Heart left ventricle (tissue), 16 donors: ENCODE results near the gene WNT3A. TPM values are rescaled to one million over a fixed set of nuclear protein-coding genes. Genes with fewer than 3 reads are reported as not detected.
A peak's percentile ranks its signal among the peaks of the same experiment; 100 is the strongest.

Source experiments
- ATAC-seq, 4 donors: fragments of 200-7000 bp; cut with Tn5 transposase; one replicate each; pipeline ENCODE4 v1.9.1; 2020 to 2022; ENCODE audit warnings: moderate library complexity in 4 of 4, mild to moderate bottlenecking in 3 of 4, moderate number of reproducible peaks in 1 of 4
- DNase-seq, 5 donors: peaks; one replicate each; pipeline ENCODE4 v3.0.0-alpha.2; 2020
- H3K27ac ChIP-seq, 12 donors: fragments of 200-600 bp; sonication (generic) in 4 of 12; one replicate each; pipeline versions ENCODE4 v1.5.0 to v1.8.0; 2016 to 2022; ENCODE audit warnings: mild to moderate bottlenecking in 2 of 12
- H3K27me3 ChIP-seq, 9 donors: fragments of 200-600 bp; sonication (generic) in 2 of 9; one replicate each; pipeline versions ENCODE4 v1.5.1 to v1.8.0; 2016 to 2022; ENCODE audit warnings: mild to moderate bottlenecking in 3 of 9
- H3K36me3 ChIP-seq, 9 donors: fragments of 200-600 bp; sonication (generic) in 2 of 9; one replicate each; pipeline versions ENCODE4 v1.5.0 to v1.8.0; 2018 to 2022; ENCODE audit warnings: mild to moderate bottlenecking in 2 of 9
- H3K4me1 ChIP-seq, 12 donors: fragments of 200-600 bp; sonication (generic) in 4 of 12; one replicate each; pipeline versions ENCODE4 v1.5.0 to v1.8.0; 2016 to 2022; ENCODE audit warnings: mild to moderate bottlenecking in 3 of 12
- H3K4me3 ChIP-seq, 12 donors: fragments of 200-600 bp; sonication (generic) in 4 of 12; one replicate each; pipeline versions ENCODE4 v1.5.0 to v1.8.0; 2017 to 2022; ENCODE audit warnings: mild to moderate bottlenecking in 9 of 12, moderate library complexity in 4 of 12
- H3K9me3 ChIP-seq, 12 donors: fragments of 200-600 bp; sonication (generic) in 4 of 12; one replicate each; pipeline versions ENCODE4 v1.5.0 to v1.8.0; 2016 to 2022; ENCODE audit warnings: mild to moderate bottlenecking in 1 of 12
- CTCF ChIP-seq, 12 donors: fragments of 200-600 bp; sonication (generic) in 4 of 12; IDR thresholded peaks; one replicate each; pipeline versions ENCODE4 v1.5.0 to v1.8.0; 2018 to 2022; ENCODE audit warnings: antibody characterized with exemption in 12 of 12, mild to moderate bottlenecking in 5 of 12
- POLR2A ChIP-seq, 2 donors: fragments of 450-650 bp; IDR thresholded peaks; one replicate each; pipeline ENCODE4 v1.6.1; 2017; ENCODE audit warnings: antibody characterized with exemption in 2 of 2, mild to moderate bottlenecking in 2 of 2, moderate library complexity in 2 of 2
- WGBS, 4 donors: extraction: QIAGEN DNeasy Blood & Tissue Kit in 2 of 4; methylation state at CpG; one replicate each; pipeline versions ENCODE4 v1.1.5 to v1.1.7; 2013 to 2018; 5-methylcytosine and 5-hydroxymethylcytosine counted together
- intact Hi-C, 10 donors: fragments of 100-400 bp; cut with DNase I; formaldehyde crosslinking; loops; one replicate each; pipeline versions ENCODE4 v1.11.1 to v1.14.2; 2022
- polyA plus RNA-seq, 2 donors: library from polyadenylated mRNA; stranded (reverse); fragments of 200-250 nt; gene quantifications; one replicate each; pipeline ENCODE4 v1.2.3, GENCODE V29; 2013
- total RNA-seq, 9 donors: library from RNA; depleted of rRNA in 2 of 9; stranded (reverse); fragments of >200 nt in 2 of 9; fragmentation: NEBNext Ultra II Directional in 3 of 9; extraction: Animal tissue kit (Norgen Biotek cat#: 25700) in 3 of 9; gene quantifications; one replicate each; pipeline versions ENCODE4 v1.1.0 to v1.2.4, GENCODE V29; 2016 to 2023
- donor health status: ischemic (EF 13 %, LVEDD 7.1; RV severe dilation, severe dysfunction).
- donor health status: healthy with polysubstance abuse.
- donor health status: DM: no; HTN: yes; CAD: no.
- donor health status: DM: no; HTN: no; CAD: no.
- donor health status: ischemic (EF 25% LVEDD 6.9; RV normal size, moderate dysfunction).
- donor health status: ischemic (EF 25% LVEDD 5.7; RV mildly dilated, moderate dysfunction).
- donor health status: healthy.
- donor health status: DM: yes; HTN: yes; CAD: no.
- donor health status: ischemic (EF 35%, LVEDD 5.7; RV mildly dilated, moderate dysfunction).
- donor health status: nonischemic (EF 11% LVEDD 7.7; RV severe dilation, severe dysfunction).
- donor health status: DM: yes; HTN: yes; CAD: no.
- donor health status: PGD.
- donor health status: ischemic (EF 29% LVEDD 5.4; RV normal size, mild dysfunction).
- donor health status: nonischemic (EF 23%, LVEDD 6.1; RV moderate dilation, normal function).

WNT3A gene
- total and polyA plus RNA-seq, 11 donors: not detected

GRCh38 chr1:228097333-228098081, 90.7 kb downstream of the WNT3A start:
- H3K9me3 ChIP-seq: peaks cover 0 to 16% (median 7%) of the 10 kb centered on the region in 12 donors
- no peak overlapping the region for H3K4me3 ChIP-seq
- peak in 1 of 5 donors; percentile 18 for DNase-seq
- H3K27ac ChIP-seq: no peak overlapping the region
- 88 to 89% (median 89%) methylated on average over 26 to 34 of the region's 34 CpGs for WGBS, 4 donors
- H3K4me1 ChIP-seq: peaks cover 0 to 53% (median 23%) of the 10 kb centered on the region in 12 donors
- H3K36me3 ChIP-seq: peaks cover 0 to 64% (median 50%) of the 10 kb centered on the region in 9 donors
- intact Hi-C loops: loop anchor here in 1 of 10 donors (2.0 kb wide), 1 partner anchor 13 kb away; no protein-coding TSS in a partner anchor
- ATAC-seq: no peak
- H3K27me3 ChIP-seq: no peaks in the 10 kb centered on the region
- TF ChIP-seq POLR2A (IDR thresholded peaks at IDR 0.05): no peak

- DNase-seq: peak in 1 of 5 donors; percentile 15
- intact Hi-C loops: loop anchor here in 1 of 10 donors (2.0 kb wide), 1 partner anchor 14 kb away; no protein-coding TSS in a partner anchor
- Histone ChIP-seq H3K9me3 (peaks cover 0 to 16% (median 7%) of the 10 kb centered on the region in 12 donors), H3K36me3 (peaks cover 0 to 58% (median 50%) of the 10 kb centered on the region in 9 donors), H3K27me3 (no peaks in the 10 kb centered on the region), H3K27ac (no peak overlapping the region), H3K4me3 (no peak overlapping the region), H3K4me1 (peaks cover 0 to 48% (median 16%) of the 10 kb centered on the region in 12 donors)
- WGBS, 4 donors: 86 to 90% (median 88%) methylated on average over 16 to 28 of the region's 28 CpGs
- ATAC-seq: no peak
- TF ChIP-seq POLR2A (IDR thresholded peaks at IDR 0.05): no peak
- no peak for TF ChIP-seq CTCF (IDR thresholded peaks at IDR 0.05)
These were observed 91.6 kb downstream of the WNT3A start for GRCh38 chr1:228098323-228098931.

GRCh38 chr1:228099331-228099732, 92.5 kb downstream of the WNT3A start:
- Histone ChIP-seq H3K27me3 (no peaks in the 10 kb centered on the region), H3K9me3 (peaks cover 0 to 11% (median 5%) of the 10 kb centered on the region in 12 donors), H3K4me3 (no peak overlapping the region), H3K4me1 (peaks cover 0 to 54% (median 22%) of the 10 kb centered on the region in 12 donors), H3K27ac (no peak overlapping the region), H3K36me3 (peaks cover 0 to 55% (median 48%) of the 10 kb centered on the region in 9 donors)
- TF ChIP-seq CTCF (IDR thresholded peaks at IDR 0.05): no peak
- no peak for TF ChIP-seq POLR2A (IDR thresholded peaks at IDR 0.05)
- ATAC-seq (no peak), DNase-seq (no peak)
- WGBS, 4 donors: 57 to 66% (median 59%) methylated on average over 4 of the region's 4 CpGs
- intact Hi-C loops: loop anchor here in 1 of 10 donors (2.0 kb wide), 1 partner anchor 15 kb away; no protein-coding TSS in a partner anchor

- Histone ChIP-seq H3K9me3 (no peaks in the 10 kb centered on the region), H3K36me3 (peaks cover 0 to 58% (median 47%) of the 10 kb centered on the region in 9 donors), H3K27ac (peak overlapping the region in 2 of 12 donors; percentile 82 to 97), H3K4me1 (peaks cover 0 to 51% (median 24%) of the 10 kb centered on the region in 12 donors), H3K4me3 (peak overlapping the region in 2 of 12 donors; percentile 89 to 96), H3K27me3 (no peaks in the 10 kb centered on the region)
- intact Hi-C loops: no loop called here
- ATAC-seq (no peak), DNase-seq (peak in 1 of 5 donors; percentile 22)
- 67 to 77% (median 73%) methylated on average over 8 to 12 of the region's 12 CpGs for WGBS, 4 donors
- TF ChIP-seq CTCF (IDR thresholded peaks at IDR 0.05) (no peak), POLR2A (IDR thresholded peaks at IDR 0.05) (no peak)
These were observed 94.2 kb downstream of the WNT3A start for GRCh38 chr1:228100822-228101613.
